IMR-90 (cell line): ENCODE data around the gene DPYSL3. TPM values are rescaled to one million over a fixed set of nuclear protein-coding genes. Genes with fewer than 3 reads are reported as not detected.

Experiments used
- ATAC-seq: fragments of 200-7000 bp; cut with Tn5 transposase; 2 replicates; pipeline ENCODE4 v1.9.1; 2020; ENCODE audit warnings: low read depth, mild to moderate bottlenecking, moderate library complexity
- BruUV-seq: library from RNA; stranded (reverse); fragments of 400-500 nt; replicated peaks from 2 replicates; lab custom pipeline; 2021; lab: Mats Ljungman, UMichigan
- CTCF ChIA-PET: fragments of 300-600 bp; formaldehyde crosslinking; extraction: SDS; loops from one replicate; lab custom pipeline; 2021; ENCODE audit warnings: antibody characterized with exemption; lab: Yijun Ruan, JAX
- POLR2A ChIA-PET: fragments of 300-600 bp; sonication (Branson Sonifier 250); formaldehyde crosslinking; loops from one replicate; lab custom pipeline; 2022; ENCODE audit warnings: antibody characterized with exemption; ENCODE audit not compliant: unreplicated experiment; lab: Charles Lee
- DNase-seq: peaks from one replicate; pipeline ENCODE4 v3.0.0; 2013
- H2AFZ ChIP-seq: replicated peaks from 2 replicates; pipeline ENCODE3; 2013; ENCODE audit warnings: low read length, mild to moderate bottlenecking; ENCODE audit not compliant: poor library complexity
- H2AK5ac ChIP-seq: 2 replicates; pipeline ENCODE4 v1.6.1; 2013; ENCODE audit warnings: low read depth, low read length, inconsistent platforms
- H2AK9ac ChIP-seq: replicated peaks from 2 replicates; pipeline ENCODE3; 2013; ENCODE audit warnings: mild to moderate bottlenecking, low read depth, low read length, moderate library complexity; ENCODE audit not compliant: poor library complexity
- H2BK120ac ChIP-seq: 2 replicates; pipeline ENCODE4 v1.6.1; 2013; ENCODE audit warnings: low read depth, low read length, inconsistent platforms
- H2BK15ac ChIP-seq: 3 replicates; pipeline ENCODE4 v1.6.1; 2013; ENCODE audit warnings: low read depth, low read length, inconsistent platforms
- H2BK20ac ChIP-seq: 2 replicates; pipeline ENCODE4 v1.6.1; 2013; ENCODE audit warnings: low read depth, mild to moderate bottlenecking, inconsistent platforms, low read length, moderate library complexity
- H2BK5ac ChIP-seq: 2 replicates; pipeline ENCODE4 v1.6.1; 2013; ENCODE audit warnings: mild to moderate bottlenecking, low read depth, low read length, inconsistent platforms; ENCODE audit not compliant: poor library complexity, severe bottlenecking
- H3K14ac ChIP-seq: replicated peaks from 2 replicates; pipeline ENCODE4 v1.6.1; 2013; ENCODE audit warnings: low read depth, low read length, inconsistent platforms
- H3K18ac ChIP-seq: 2 replicates; pipeline ENCODE4 v1.6.1; 2013; ENCODE audit warnings: low read depth, low read length, control low read depth
- H3K23ac ChIP-seq: 2 replicates; pipeline ENCODE4 v1.6.1; 2013; ENCODE audit warnings: low read depth, low read length, inconsistent platforms
- H3K27ac ChIP-seq: 2 replicates; pipeline ENCODE4 v1.5.1; 2013; ENCODE audit warnings: mild to moderate bottlenecking, control low read depth, low read length; ENCODE audit not compliant: insufficient read depth
- H3K27me3 ChIP-seq: 2 replicates; pipeline ENCODE4 v1.6.1; 2013; ENCODE audit warnings: low read length; ENCODE audit not compliant: control insufficient read depth, insufficient read depth
- H3K36me3 ChIP-seq: 2 replicates; pipeline ENCODE4 v1.6.1; 2013; ENCODE audit warnings: low read length, mixed read lengths; ENCODE audit not compliant: control insufficient read depth, insufficient read depth
- H3K4ac ChIP-seq: 2 replicates; pipeline ENCODE4 v1.6.1; 2013; ENCODE audit warnings: low read depth, low read length, inconsistent platforms
- H3K4me1 ChIP-seq: 2 replicates; pipeline ENCODE4 v1.6.1; 2013; ENCODE audit warnings: low read length, mixed read lengths; ENCODE audit not compliant: control insufficient read depth, insufficient read depth
- H3K4me2 ChIP-seq: 2 replicates; pipeline ENCODE4 v1.6.1; 2013; ENCODE audit warnings: low read depth, mild to moderate bottlenecking, control low read depth, low read length, moderate library complexity
- H3K4me3 ChIP-seq: 2 replicates; pipeline ENCODE4 v1.5.1; 2013; ENCODE audit warnings: low read depth, mild to moderate bottlenecking, control low read depth, low read length, moderate library complexity; ENCODE audit not compliant: insufficient read depth
- H3K56ac ChIP-seq: 2 replicates; pipeline ENCODE4 v1.6.1; 2013; ENCODE audit warnings: low read length, inconsistent platforms; ENCODE audit not compliant: insufficient read depth; ENCODE audit errors: extremely low read depth
- H3K79me1 ChIP-seq, 2 experiments: 2 replicates each; pipeline ENCODE4 v1.6.1; 2013; ENCODE audit warnings: low read length in 2 of 2, inconsistent platforms in 1 of 2, low read depth in 1 of 2
- H3K9ac ChIP-seq: 2 replicates; pipeline ENCODE4 v1.6.1; 2013; ENCODE audit warnings: low read depth, low read length, control low read depth
- H3K9me1 ChIP-seq: 2 replicates; pipeline ENCODE4 v1.6.1; 2013; ENCODE audit warnings: low read length, inconsistent platforms; ENCODE audit not compliant: insufficient read depth
- H3K9me3 ChIP-seq: 2 replicates; pipeline ENCODE4 v1.6.1; 2013; ENCODE audit warnings: low read length; ENCODE audit not compliant: control insufficient read depth, insufficient read depth
- H4K20me1 ChIP-seq: 2 replicates; pipeline ENCODE4 v1.6.1; 2013; ENCODE audit warnings: low read length, inconsistent platforms; ENCODE audit not compliant: insufficient read depth
- H4K5ac ChIP-seq: 2 replicates; pipeline ENCODE4 v1.6.1; 2013; ENCODE audit warnings: mild to moderate bottlenecking, low read depth, low read length, control low read depth
- H4K8ac ChIP-seq, 2 experiments: 2 replicates each; pipeline ENCODE4 v1.6.1; 2013; ENCODE audit warnings: low read depth in 2 of 2, low read length in 2 of 2, control low read depth in 1 of 2, inconsistent platforms in 1 of 2
- H4K91ac ChIP-seq: 2 replicates; pipeline ENCODE4 v1.6.1; 2013; ENCODE audit warnings: low read depth, low read length, inconsistent platforms; ENCODE audit not compliant: insufficient read depth
- FOS ChIP-seq: fragments of 150-350 bp; IDR thresholded peaks from 2 replicates; pipeline ENCODE4 v1.6.1; 2016; ENCODE audit warnings: low read depth, low read length
- NFE2L2 ChIP-seq: fragments of 150-350 bp; IDR thresholded peaks from 2 replicates; pipeline ENCODE4 v1.6.1; 2016; ENCODE audit warnings: low read depth, mild to moderate bottlenecking, low read length
- RFX5 ChIP-seq: IDR thresholded peaks from 2 replicates; pipeline ENCODE4 v1.8.0; 2012; ENCODE audit warnings: low read depth, mild to moderate bottlenecking, low read length, moderate library complexity
- SMC3 ChIP-seq: fragments of 150-350 bp; IDR thresholded peaks from 2 replicates; pipeline ENCODE4 v1.6.1; 2016; ENCODE audit warnings: low read depth, mild to moderate bottlenecking, antibody characterized with exemption, low read length, moderate library complexity
- WGBS, 2 experiments: methylation state at CpG; one replicate each; pipeline versions ENCODE4 v1.1.5 to v1.1.7; 2013; ENCODE audit warnings: missing lambda C conversion rate in 2 of 2; ENCODE audit not compliant: insufficient read length in 1 of 2; ENCODE audit errors: extremely low coverage in 2 of 2; 5-methylcytosine and 5-hydroxymethylcytosine counted together
- dilution Hi-C: fragments of 300-500 bp; cut with HindIII; formaldehyde crosslinking; loops from one replicate; pipeline ENCODE4 v1.14.3; 2018; ENCODE audit warnings: low sequenced_read_pairs; ENCODE audit not compliant: unreplicated experiment
- in situ Hi-C: fragments of 300-500 bp; cut with MboI; formaldehyde crosslinking; loops from 3 replicates; pipeline ENCODE4 v1.14.3; 2019; ENCODE audit warnings: low sequenced_read_pairs, inconsistent platforms, mixed read lengths
- intact Hi-C: fragments of 100-400 bp; cut with micrococcal nuclease; formaldehyde crosslinking; loops from 2 replicates; pipeline ENCODE4 v1.10.0; 2022
- polyA plus RNA-seq, 3 experiments: library from polyadenylated mRNA; depleted of rRNA; stranded (reverse); fragments of >200 nt; gene quantifications; 2 replicates each; pipeline ENCODE4 v1.2.3, GENCODE V29; 2012; ENCODE audit warnings: low replicate concordance in 1 of 3
- total RNA-seq: library from RNA; depleted of rRNA; stranded (reverse); fragments of >200 nt; gene quantifications from 2 replicates; pipeline ENCODE4 v1.2.3, GENCODE V29; 2012
- TF ChIP-seq, protein P1 (sequence below): fragments of 150-350 bp; IDR thresholded peaks from 2 replicates; pipeline ENCODE4 v1.6.1; 2016; ENCODE audit warnings: low read depth, mild to moderate bottlenecking, low read length, moderate library complexity, borderline replicate concordance

The DPYSL3 gene
- total and polyA plus RNA-seq, 2 of the 4 experiments (the other 2 are of a cell fraction): 50.2 to 60.9 TPM

DNA sequence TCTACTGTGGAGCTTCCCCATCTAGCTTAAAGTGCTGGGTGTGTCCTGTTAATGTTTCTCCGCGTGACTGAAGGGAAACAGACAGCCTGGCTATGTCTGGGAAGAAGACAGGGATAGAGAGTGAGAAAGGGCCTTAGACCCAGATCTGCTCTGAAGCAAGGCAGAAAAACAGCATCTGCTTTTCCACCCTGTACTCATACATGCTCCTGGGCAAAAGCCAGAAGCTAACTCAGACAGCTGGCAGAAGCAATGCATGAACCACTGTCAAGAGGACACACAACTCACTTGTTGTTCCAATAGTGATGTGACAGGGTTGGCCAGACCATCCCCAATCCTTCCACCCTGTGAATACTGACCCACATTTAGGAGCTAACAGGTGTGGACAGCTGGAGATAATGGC, 63.3 kb downstream of the DPYSL3 start:
- H2AK5ac ChIP-seq: no peak overlapping the region
- no peak overlapping the region for H4K91ac ChIP-seq
- no peak for ATAC-seq
- H3K56ac ChIP-seq: no peak overlapping the region
- no TSS peak for BruUV-seq
- no peak overlapping the region for H3K9ac ChIP-seq
- H3K23ac ChIP-seq: no peak overlapping the region
- DNase-seq: peak; percentile 34
- no peak overlapping the region for H2AFZ ChIP-seq
- no peak overlapping the region for H3K18ac ChIP-seq
- H3K9me1 ChIP-seq: 0 out of 2 replicates have a peak, but pooled peaks cover 4% of the 10 kb centered on the region
- H4K5ac ChIP-seq: no peak overlapping the region
- intact Hi-C loops: no loop called here
- no peak for TF ChIP-seq NFE2L2
- no peak for TF ChIP-seq FOS
- TF ChIP-seq, protein P1, sequence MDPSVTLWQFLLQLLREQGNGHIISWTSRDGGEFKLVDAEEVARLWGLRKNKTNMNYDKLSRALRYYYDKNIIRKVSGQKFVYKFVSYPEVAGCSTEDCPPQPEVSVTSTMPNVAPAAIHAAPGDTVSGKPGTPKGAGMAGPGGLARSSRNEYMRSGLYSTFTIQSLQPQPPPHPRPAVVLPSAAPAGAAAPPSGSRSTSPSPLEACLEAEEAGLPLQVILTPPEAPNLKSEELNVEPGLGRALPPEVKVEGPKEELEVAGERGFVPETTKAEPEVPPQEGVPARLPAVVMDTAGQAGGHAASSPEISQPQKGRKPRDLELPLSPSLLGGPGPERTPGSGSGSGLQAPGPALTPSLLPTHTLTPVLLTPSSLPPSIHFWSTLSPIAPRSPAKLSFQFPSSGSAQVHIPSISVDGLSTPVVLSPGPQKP: no peak
- no peak for TF ChIP-seq RFX5
- TF ChIP-seq SMC3: no peak
- H2BK5ac ChIP-seq: no peak overlapping the region
- no peak overlapping the region for H2AK9ac ChIP-seq
- ChIA-PET POLR2A (no interaction called here), CTCF (no interaction called here)
- peaks cover 4% of the 10 kb centered on the region for H3K4me1 ChIP-seq
- no peaks in the 10 kb centered on the region for H3K27me3 ChIP-seq
- H3K36me3 ChIP-seq: no peaks in the 10 kb centered on the region; the same call in 1 of the 2 replicates
- in situ Hi-C loops: no loop called here
- dilution Hi-C loops: no loop called here
- no peaks in the 10 kb centered on the region for H3K9me3 ChIP-seq
- no peak overlapping the region for H3K4me3 ChIP-seq
- no peak overlapping the region for H2BK120ac ChIP-seq
- H3K79me1 ChIP-seq: peaks cover 18 to 42% of the 10 kb centered on the region in 2 experiments
- peaks cover 9% of the 10 kb centered on the region; the same call in 1 of the 2 replicates for H4K20me1 ChIP-seq
- no peak overlapping the region for H3K27ac ChIP-seq
- H2BK15ac ChIP-seq: no peak overlapping the region
- no peak overlapping the region for H2BK20ac ChIP-seq
- no peak overlapping the region for H4K8ac ChIP-seq
- no CpG with 5 or more reads among the region's 2 CpGs for WGBS, 2 experiments
- no peak overlapping the region for H3K4me2 ChIP-seq
- H3K4ac ChIP-seq: no peak overlapping the region
- H3K14ac ChIP-seq: no peak overlapping the region
